ENCODE measurements around the gene TMEM72. TPM values are rescaled to one million over a fixed set of nuclear protein-coding genes. Genes with fewer than 3 reads are reported as not detected.

Gene TMEM72
- total and polyA plus RNA-seq, 2 of the 13 experiments (the other 11 are each of a cell fraction or from before 2014, with no cell fraction given): 0.04 TPM; not detected in 1

DNA sequence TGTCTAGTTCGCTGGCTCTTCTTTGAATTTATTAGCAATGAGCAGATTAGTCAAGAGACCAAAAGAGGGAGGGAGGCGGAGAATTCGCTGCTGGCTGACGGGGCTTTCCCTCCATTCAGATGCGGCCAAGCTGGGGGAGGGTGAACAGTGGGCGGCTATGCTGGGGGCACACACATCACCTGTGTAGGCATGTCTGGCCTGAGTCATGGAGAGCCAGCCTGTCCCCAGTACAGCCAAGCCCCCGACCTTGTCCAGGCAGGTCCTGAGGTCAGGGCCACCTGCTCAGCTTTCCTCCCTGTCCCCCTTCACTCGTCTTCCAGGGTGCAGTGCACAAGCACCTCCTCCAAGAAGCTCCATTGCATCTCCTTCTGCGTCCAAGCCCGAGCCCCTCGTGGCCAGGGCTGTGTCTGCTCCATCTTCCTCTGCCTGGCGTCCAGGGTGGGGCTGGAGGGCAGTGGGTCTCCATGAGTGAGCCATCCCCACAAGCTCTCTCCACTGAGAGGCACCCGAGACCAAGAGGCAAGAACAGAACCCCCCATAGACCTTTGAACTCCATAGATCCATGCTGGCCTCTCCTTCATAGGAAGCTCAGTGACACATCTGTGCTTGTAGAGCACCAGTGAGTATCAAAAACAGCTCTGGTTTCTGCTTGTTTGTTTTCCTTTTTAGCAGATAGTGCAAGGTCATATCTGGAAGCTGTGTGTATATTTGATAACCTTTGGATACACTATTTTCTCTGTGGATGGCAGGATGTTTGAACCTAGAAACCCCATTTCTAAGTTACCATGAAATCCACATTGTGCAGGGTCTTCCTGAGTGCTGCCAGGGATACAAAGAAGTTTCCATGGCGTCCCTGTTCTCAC lies 69.4 kb downstream of the TMEM72 start (continued):
- TF ChIP-seq, protein P1, sequence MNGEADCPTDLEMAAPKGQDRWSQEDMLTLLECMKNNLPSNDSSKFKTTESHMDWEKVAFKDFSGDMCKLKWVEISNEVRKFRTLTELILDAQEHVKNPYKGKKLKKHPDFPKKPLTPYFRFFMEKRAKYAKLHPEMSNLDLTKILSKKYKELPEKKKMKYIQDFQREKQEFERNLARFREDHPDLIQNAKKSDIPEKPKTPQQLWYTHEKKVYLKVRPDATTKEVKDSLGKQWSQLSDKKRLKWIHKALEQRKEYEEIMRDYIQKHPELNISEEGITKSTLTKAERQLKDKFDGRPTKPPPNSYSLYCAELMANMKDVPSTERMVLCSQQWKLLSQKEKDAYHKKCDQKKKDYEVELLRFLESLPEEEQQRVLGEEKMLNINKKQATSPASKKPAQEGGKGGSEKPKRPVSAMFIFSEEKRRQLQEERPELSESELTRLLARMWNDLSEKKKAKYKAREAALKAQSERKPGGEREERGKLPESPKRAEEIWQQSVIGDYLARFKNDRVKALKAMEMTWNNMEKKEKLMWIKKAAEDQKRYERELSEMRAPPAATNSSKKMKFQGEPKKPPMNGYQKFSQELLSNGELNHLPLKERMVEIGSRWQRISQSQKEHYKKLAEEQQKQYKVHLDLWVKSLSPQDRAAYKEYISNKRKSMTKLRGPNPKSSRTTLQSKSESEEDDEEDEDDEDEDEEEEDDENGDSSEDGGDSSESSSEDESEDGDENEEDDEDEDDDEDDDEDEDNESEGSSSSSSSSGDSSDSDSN (CRISPR knock-in tag; IDR thresholded peaks at IDR 0.05): 0 out of 2 replicates have a peak, but pooled peaks have one; percentile 44
- TF ChIP-seq PAWR (CRISPR knock-in tag; IDR thresholded peaks at IDR 0.05; ENCODE audit: borderline replicate concordance) (no peak), KDM6A (CRISPR knock-in tag; IDR thresholded peaks at IDR 0.05; ENCODE audit: low read depth) (peak; percentile 65), ELF1 (CRISPR knock-in tag; IDR thresholded peaks at IDR 0.05) (no peak; the same call in none of the 2 replicates), ZBTB20 (CRISPR knock-in tag; IDR thresholded peaks at IDR 0.05; ENCODE audit: borderline replicate concordance, low read depth) (peak; percentile 60; the same call in 1 of the 2 replicates), CBX5 (CRISPR knock-in tag; IDR thresholded peaks at IDR 0.05; ENCODE audit: borderline replicate concordance) (no peak; the same call in 1 of the 2 replicates), HNRNPUL1 (IDR thresholded peaks at IDR 0.05; ENCODE audit: low read depth, low read length) (no peak), ASH2L (IDR thresholded peaks at IDR 0.05; ENCODE audit: insufficient read length, low read depth, low read length) (peak; percentile 90), GPN1 (CRISPR knock-in tag; IDR thresholded peaks at IDR 0.05; ENCODE audit: borderline replicate concordance) (no peak), CEBPG (CRISPR knock-in tag; IDR thresholded peaks at IDR 0.05) (peak; percentile 60), ZNF205 (CRISPR knock-in tag; IDR thresholded peaks at IDR 0.05) (peak; percentile 98), POLR2G (IDR thresholded peaks at IDR 0.05; ENCODE audit: low read depth, low read length) (peak; percentile 67), SAP130 (CRISPR knock-in tag; IDR thresholded peaks at IDR 0.05; ENCODE audit: low read depth) (peak; percentile 73; the same call in 1 of the 2 replicates), POLR2AphosphoS5 (IDR thresholded peaks at IDR 0.05; ENCODE audit: low read depth, low read length) (peak; percentile 19; the same call in 1 of the 2 replicates), KDM2A (CRISPR knock-in tag; IDR thresholded peaks at IDR 0.05; ENCODE audit: borderline replicate concordance, low read depth) (no peak)
- TF ChIP-seq, protein P2, sequence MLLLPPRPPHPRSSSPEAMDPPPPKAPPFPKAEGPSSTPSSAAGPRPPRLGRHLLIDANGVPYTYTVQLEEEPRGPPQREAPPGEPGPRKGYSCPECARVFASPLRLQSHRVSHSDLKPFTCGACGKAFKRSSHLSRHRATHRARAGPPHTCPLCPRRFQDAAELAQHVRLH (CRISPR knock-in tag; IDR thresholded peaks at IDR 0.05; ENCODE audit: borderline replicate concordance, low read depth): peak; percentile 44; the same call in 1 of the 2 replicates
- TF ChIP-seq, protein P3, sequence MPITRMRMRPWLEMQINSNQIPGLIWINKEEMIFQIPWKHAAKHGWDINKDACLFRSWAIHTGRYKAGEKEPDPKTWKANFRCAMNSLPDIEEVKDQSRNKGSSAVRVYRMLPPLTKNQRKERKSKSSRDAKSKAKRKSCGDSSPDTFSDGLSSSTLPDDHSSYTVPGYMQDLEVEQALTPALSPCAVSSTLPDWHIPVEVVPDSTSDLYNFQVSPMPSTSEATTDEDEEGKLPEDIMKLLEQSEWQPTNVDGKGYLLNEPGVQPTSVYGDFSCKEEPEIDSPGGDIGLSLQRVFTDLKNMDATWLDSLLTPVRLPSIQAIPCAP (CRISPR knock-in tag; IDR thresholded peaks at IDR 0.05; ENCODE audit: low read depth): no peak
- TF ChIP-seq, protein P4, sequence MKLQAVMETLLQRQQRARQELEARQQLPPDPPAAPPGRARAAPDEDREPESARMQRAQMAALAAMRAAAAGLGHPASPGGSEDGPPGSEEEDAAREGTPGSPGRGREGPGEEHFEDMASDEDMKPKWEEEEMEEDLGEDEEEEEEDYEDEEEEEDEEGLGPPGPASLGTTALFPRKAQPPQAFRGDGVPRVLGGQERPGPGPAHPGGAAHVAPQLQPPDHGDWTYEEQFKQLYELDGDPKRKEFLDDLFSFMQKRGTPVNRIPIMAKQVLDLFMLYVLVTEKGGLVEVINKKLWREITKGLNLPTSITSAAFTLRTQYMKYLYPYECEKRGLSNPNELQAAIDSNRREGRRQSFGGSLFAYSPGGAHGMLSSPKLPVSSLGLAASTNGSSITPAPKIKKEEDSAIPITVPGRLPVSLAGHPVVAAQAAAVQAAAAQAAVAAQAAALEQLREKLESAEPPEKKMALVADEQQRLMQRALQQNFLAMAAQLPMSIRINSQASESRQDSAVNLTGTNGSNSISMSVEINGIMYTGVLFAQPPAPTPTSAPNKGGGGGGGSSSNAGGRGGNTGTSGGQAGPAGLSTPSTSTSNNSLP (IDR thresholded peaks at IDR 0.05; ENCODE audit: low read depth, low read length): peak; percentile 94
- TF ChIP-seq, protein P5, sequence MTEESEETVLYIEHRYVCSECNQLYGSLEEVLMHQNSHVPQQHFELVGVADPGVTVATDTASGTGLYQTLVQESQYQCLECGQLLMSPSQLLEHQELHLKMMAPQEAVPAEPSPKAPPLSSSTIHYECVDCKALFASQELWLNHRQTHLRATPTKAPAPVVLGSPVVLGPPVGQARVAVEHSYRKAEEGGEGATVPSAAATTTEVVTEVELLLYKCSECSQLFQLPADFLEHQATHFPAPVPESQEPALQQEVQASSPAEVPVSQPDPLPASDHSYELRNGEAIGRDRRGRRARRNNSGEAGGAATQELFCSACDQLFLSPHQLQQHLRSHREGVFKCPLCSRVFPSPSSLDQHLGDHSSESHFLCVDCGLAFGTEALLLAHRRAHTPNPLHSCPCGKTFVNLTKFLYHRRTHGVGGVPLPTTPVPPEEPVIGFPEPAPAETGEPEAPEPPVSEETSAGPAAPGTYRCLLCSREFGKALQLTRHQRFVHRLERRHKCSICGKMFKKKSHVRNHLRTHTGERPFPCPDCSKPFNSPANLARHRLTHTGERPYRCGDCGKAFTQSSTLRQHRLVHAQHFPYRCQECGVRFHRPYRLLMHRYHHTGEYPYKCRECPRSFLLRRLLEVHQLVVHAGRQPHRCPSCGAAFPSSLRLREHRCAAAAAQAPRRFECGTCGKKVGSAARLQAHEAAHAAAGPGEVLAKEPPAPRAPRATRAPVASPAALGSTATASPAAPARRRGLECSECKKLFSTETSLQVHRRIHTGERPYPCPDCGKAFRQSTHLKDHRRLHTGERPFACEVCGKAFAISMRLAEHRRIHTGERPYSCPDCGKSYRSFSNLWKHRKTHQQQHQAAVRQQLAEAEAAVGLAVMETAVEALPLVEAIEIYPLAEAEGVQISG (CRISPR knock-in tag; IDR thresholded peaks at IDR 0.05): peak; percentile 42; the same call in 1 of the 2 replicates
